Kidney epithelial cell (primary cell): ENCODE data around the gene KBTBD4. TPM values are rescaled to one million over a fixed set of nuclear protein-coding genes. Genes with fewer than 3 reads are reported as not detected.
"Not testable (repeated sequence)": the region's sequence is repeated elsewhere in the genome, so short reads cannot be mapped to it uniquely, and the experiment has no call there.

ENCODE experiments used
- DNase-seq: peaks from one replicate; pipeline ENCODE4 v3.0.0-alpha.2; 2010; ENCODE audit warnings: low read depth
- H3K27me3 ChIP-seq: 2 replicates; pipeline ENCODE4 v1.6.0; 2011; ENCODE audit warnings: low read length; ENCODE audit not compliant: control insufficient read depth, insufficient read depth
- H3K36me3 ChIP-seq: 2 replicates; pipeline ENCODE4 v1.5.1; 2011; ENCODE audit warnings: low read length; ENCODE audit not compliant: control insufficient read depth, insufficient read depth
- H3K4me3 ChIP-seq: 2 replicates; pipeline ENCODE4 v1.5.1; 2011; ENCODE audit warnings: low read depth, mild to moderate bottlenecking, control low read depth, low read length
- total RNA-seq: library from RNA; depleted of rRNA; stranded (reverse); fragments of >200 nt; gene quantifications from 2 replicates; pipeline ENCODE4 v1.2.3, GENCODE V29; 2015
- TF ChIP-seq, protein P1 (sequence below): IDR thresholded peaks from 2 replicates; pipeline ENCODE4 v1.5.1; 2011; ENCODE audit warnings: mild to moderate bottlenecking, moderate library complexity, low read length, control low read depth, inconsistent platforms; ENCODE audit not compliant: insufficient read depth, poor library complexity, severe bottlenecking

Gene KBTBD4
- total RNA-seq, 1 donor from 2014 or later, result 19.6 TPM

- TF ChIP-seq, protein P1, sequence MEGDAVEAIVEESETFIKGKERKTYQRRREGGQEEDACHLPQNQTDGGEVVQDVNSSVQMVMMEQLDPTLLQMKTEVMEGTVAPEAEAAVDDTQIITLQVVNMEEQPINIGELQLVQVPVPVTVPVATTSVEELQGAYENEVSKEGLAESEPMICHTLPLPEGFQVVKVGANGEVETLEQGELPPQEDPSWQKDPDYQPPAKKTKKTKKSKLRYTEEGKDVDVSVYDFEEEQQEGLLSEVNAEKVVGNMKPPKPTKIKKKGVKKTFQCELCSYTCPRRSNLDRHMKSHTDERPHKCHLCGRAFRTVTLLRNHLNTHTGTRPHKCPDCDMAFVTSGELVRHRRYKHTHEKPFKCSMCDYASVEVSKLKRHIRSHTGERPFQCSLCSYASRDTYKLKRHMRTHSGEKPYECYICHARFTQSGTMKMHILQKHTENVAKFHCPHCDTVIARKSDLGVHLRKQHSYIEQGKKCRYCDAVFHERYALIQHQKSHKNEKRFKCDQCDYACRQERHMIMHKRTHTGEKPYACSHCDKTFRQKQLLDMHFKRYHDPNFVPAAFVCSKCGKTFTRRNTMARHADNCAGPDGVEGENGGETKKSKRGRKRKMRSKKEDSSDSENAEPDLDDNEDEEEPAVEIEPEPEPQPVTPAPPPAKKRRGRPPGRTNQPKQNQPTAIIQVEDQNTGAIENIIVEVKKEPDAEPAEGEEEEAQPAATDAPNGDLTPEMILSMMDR, result peak; percentile 51
- H3K27me3 ChIP-seq, result no peaks in the 10 kb centered on the region
- peak within 1 kb of the TSS; percentile 66 for H3K4me3 ChIP-seq
- no peaks in the 10 kb centered on the region for H3K36me3 ChIP-seq
- peak; percentile 39 for DNase-seq
Observed at GRCh38 chr11:47552566-47553405, 26.0 kb downstream of the KBTBD4 start, which contains the start of gene CELF1. Gene CELF1, minus strand, starts transcription at chr11:47553132. Its CDS starts 53,609 bp downstream, at chr11:47499523.

DNA sequence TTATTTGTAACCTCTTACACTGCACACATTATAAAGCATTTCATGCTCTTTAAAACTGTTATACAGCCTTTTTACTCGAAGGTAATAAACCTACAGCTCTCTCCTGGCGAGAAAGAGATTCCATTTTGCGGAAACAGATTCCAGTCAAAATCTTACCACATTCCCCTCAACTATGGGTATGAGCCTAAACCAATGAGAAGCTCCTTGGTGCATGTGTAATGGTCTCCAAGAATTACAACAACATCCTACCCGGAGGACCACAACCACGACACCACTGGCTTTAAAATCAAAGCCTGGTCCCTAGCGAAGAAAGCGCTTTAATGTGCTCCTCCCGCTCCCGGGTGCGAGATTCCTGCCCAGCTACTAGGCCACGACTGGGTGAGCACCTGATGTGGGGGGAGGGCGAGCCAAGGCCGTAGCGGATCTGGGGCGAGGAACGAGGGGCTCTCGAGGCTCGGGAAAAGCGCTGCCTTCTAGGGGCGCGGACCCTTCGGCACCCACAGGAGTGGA, 26.7 kb downstream of the KBTBD4 start:
- no peak for DNase-seq
- TF ChIP-seq, protein P1, result no peak
- peak overlapping the region; percentile 66 for H3K4me3 ChIP-seq
- no peaks in the 10 kb centered on the region for H3K36me3 ChIP-seq
- no peaks in the 10 kb centered on the region for H3K27me3 ChIP-seq

DNA sequence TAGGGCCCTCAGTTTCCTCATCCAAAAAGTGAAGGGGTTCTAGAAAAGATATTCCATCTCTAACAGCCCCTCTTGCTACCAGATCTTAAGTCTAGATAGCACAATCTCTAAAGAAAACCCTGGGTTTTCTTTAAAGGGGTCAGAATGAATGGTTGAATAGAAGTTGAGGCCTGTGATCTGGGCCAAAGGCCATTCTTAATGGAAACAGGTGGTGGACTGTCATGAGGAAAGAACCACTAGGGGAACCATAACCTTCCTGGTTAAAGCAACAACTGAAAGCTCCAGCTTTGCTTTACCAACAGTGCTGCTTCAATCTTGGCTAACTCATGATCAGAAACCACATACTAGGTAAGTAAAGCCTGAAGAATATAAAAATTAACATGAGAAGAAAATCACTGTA, 27.7 kb downstream of the KBTBD4 start:
- H3K4me3 ChIP-seq, result no peak overlapping the region
- H3K27me3 ChIP-seq, result no peaks in the 10 kb centered on the region
- TF ChIP-seq, protein P1, result peak; percentile 41
- no peak for DNase-seq
- H3K36me3 ChIP-seq, result no peaks in the 10 kb centered on the region

GRCh38 chr11:47550288-47551047, 28.3 kb downstream of the KBTBD4 start:
- Histone ChIP-seq H3K36me3 (no peaks in the 10 kb centered on the region), H3K4me3 (no peak overlapping the region), H3K27me3 (no peaks in the 10 kb centered on the region)
- TF ChIP-seq, protein P1, result no peak
- DNase-seq, result no peak

- not testable (repeated sequence) for H3K27me3 ChIP-seq, H3K4me3 ChIP-seq, H3K36me3 ChIP-seq, DNase-seq
Observed at GRCh38 chr11:47546274-47546673, 32.5 kb downstream of the KBTBD4 start.

GRCh38 chr11:47545298-47545697, 33.5 kb downstream of the KBTBD4 start:
- H3K4me3 ChIP-seq, result no peak overlapping the region
- no peaks in the 10 kb centered on the region for H3K36me3 ChIP-seq
- no peaks in the 10 kb centered on the region for H3K27me3 ChIP-seq
- TF ChIP-seq, protein P1, result no peak
- no peak for DNase-seq
